Fibroblast of the aortic adventitia (primary cell): ENCODE measurements around the gene P4HA2. TPM values are rescaled to one million over a fixed set of nuclear protein-coding genes. Genes with fewer than 3 reads are reported as not detected.

Experiments used
- DNase-seq: peaks from one replicate; pipeline ENCODE4 v3.0.0-alpha.2; 2010; ENCODE audit warnings: low read depth
- H3K4me3 ChIP-seq: 2 replicates; pipeline ENCODE4 v1.5.1; 2011; ENCODE audit warnings: low read depth, mild to moderate bottlenecking, control low read depth, low read length, moderate library complexity
- total RNA-seq: library from RNA; depleted of rRNA; stranded (reverse); fragments of >200 nt; gene quantifications from 2 replicates; pipeline ENCODE4 v1.2.3, GENCODE V29; 2012; ENCODE audit warnings: low replicate concordance
- TF ChIP-seq, protein P1 (sequence below): IDR thresholded peaks from 2 replicates; pipeline ENCODE4 v1.5.1; 2011; ENCODE audit warnings: mild to moderate bottlenecking, low read length, control low read depth, inconsistent platforms; ENCODE audit not compliant: insufficient read depth

The P4HA2 gene
- total RNA-seq, 1 donor, result 104 TPM

GRCh38 chr5:132218321-132218720 is 9.3 kb downstream of the P4HA2 start:
- DNase-seq, result no peak
- TF ChIP-seq, protein P1, sequence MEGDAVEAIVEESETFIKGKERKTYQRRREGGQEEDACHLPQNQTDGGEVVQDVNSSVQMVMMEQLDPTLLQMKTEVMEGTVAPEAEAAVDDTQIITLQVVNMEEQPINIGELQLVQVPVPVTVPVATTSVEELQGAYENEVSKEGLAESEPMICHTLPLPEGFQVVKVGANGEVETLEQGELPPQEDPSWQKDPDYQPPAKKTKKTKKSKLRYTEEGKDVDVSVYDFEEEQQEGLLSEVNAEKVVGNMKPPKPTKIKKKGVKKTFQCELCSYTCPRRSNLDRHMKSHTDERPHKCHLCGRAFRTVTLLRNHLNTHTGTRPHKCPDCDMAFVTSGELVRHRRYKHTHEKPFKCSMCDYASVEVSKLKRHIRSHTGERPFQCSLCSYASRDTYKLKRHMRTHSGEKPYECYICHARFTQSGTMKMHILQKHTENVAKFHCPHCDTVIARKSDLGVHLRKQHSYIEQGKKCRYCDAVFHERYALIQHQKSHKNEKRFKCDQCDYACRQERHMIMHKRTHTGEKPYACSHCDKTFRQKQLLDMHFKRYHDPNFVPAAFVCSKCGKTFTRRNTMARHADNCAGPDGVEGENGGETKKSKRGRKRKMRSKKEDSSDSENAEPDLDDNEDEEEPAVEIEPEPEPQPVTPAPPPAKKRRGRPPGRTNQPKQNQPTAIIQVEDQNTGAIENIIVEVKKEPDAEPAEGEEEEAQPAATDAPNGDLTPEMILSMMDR, result no peak
- no peak overlapping the region for H3K4me3 ChIP-seq

- H3K4me3 ChIP-seq, result no peak overlapping the region
- TF ChIP-seq, protein P1, result no peak
- DNase-seq, result peak; percentile 97
Observed at GRCh38 chr5:132215329-132215728, 12.3 kb downstream of the P4HA2 start.

- DNase-seq, result no peak
- no peak overlapping the region for H3K4me3 ChIP-seq
- TF ChIP-seq, protein P1, result no peak
Observed at GRCh38 chr5:132214491-132214890, 13.2 kb downstream of the P4HA2 start.

GRCh38 chr5:132213666-132214065 is 14.0 kb downstream of the P4HA2 start:
- TF ChIP-seq, protein P1, result no peak
- no peak for DNase-seq
- no peak overlapping the region for H3K4me3 ChIP-seq

DNA sequence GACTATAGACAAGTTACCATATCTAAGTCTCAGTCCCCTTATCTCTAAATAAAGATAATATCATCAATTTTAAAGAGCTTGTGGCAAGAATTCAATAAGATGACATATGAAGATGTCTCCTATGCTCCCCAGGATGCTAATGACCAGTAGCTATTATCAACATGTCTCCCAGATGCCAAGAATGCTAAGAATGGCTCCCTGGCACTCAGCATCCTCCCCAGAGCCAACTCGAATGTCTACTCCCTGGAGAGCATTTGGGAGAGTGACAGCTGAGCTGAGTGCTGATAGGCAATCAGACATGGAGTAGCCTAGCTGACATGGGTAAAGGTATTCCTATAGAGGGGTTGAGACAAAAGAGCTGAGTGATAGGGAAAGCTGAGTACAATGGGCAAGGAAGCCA is 15.9 kb downstream of the P4HA2 start:
- H3K4me3 ChIP-seq, result no peak overlapping the region
- TF ChIP-seq, protein P1, result no peak
- DNase-seq, result peak; percentile 36

- DNase-seq, result no peak
- H3K4me3 ChIP-seq, result no peak overlapping the region
- TF ChIP-seq, protein P1, result no peak
Observed at GRCh38 chr5:132210944-132211343, 16.7 kb downstream of the P4HA2 start.

GRCh38 chr5:132209901-132210545 is 17.6 kb downstream of the P4HA2 start:
- H3K4me3 ChIP-seq, result no peak overlapping the region
- TF ChIP-seq, protein P1, result no peak
- no peak for DNase-seq
